ENCODE measurements around the gene POMT1.

DNA sequence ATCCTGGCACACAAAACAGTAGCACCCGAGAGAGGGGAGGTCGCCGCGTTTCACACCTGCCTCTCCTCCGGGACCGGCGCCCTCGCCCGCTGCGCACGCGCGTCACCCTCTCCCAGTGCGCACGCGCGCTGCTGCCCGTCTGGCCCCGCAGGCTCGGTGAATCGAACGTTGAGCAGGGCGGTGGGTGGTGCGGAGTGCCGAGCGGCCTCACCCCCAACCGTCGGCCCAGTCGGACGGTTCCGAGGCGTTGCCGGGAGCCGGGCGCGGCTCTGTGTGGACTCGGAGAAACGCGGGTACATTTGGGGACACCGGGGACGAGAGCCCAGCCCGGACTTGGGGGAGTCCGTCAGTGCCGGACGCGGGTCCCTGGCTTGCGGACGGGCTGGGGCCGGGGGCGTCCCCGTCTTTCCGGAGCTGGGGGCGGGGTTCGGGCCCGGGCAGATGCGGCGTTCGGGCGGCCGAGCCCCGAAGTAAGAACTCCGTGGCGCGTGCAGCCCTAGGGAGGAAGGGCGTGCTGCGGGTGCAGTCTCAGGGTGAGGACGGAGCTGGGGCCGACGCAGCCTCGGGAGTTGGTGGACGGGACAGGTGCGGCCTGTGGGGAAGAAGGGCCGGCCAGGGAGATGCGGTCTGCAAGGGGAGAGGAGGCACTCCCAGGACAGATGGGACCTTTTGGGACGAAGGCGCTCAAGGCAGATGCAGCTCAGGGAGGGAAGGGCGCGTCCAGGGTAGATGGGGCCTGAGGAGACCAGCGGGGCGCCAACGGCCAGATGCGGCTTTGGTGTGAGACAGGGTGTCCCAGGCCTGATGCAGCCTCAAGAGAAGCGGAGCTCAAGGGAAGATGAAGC, at the start of gene POMT1:
- TF ChIP-seq CTCF (IDR thresholded peaks at IDR 0.05) (no peak), EZH2 (IDR thresholded peaks at IDR 0.05) (no peak), EZH2phosphoT487 (IDR thresholded peaks at IDR 0.05) (no peak)
